ENCODE measurements around the gene RPL37. TPM values are rescaled to one million over a fixed set of nuclear protein-coding genes. Genes with fewer than 3 reads are reported as not detected.
"Not testable (repeated sequence)": the region's sequence is repeated elsewhere in the genome, so short reads cannot be mapped to it uniquely, and the experiment has no call there.

Gene RPL37
- total and polyA plus RNA-seq, 5 donors = 583 to 849 (median 669) TPM

DNA sequence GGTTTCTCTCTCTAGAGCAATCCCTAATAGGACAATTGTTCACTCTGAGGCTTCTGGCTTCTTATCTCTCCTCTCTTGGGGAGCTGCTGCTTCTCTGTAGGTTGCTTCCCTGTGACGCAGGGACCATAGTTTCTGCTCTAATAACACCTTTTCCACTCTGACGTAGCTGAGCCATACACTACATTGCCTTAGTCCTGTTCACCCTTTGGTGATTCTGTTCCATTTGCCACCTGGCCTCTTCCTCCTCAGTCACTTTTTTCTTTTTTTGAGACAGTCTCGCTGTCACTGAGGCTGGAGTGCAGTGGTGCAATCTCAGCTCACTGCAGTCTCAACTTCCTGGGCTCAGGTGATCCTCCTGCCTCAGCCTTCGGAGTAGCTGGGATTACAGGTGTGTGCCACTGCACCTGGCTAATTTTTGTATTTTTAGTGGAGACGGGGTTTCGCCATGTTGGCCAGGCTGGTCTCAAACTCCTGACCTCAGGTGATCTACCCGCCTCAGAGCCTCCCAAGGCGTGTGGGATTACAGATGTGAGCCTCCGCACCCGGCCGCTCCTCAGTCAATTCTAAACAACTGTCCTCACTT is 9.5 kb downstream of the RPL37 start:
- H3K27ac ChIP-seq (ENCODE audit: low read length); H3K9me3 ChIP-seq (ENCODE audit: control insufficient read depth, low read length); H3K27me3 ChIP-seq (ENCODE audit: control insufficient read depth, insufficient read depth); H3K4me3 ChIP-seq (ENCODE audit: low read length); intact Hi-C loops (cut with DNase I); H3K4me1 ChIP-seq (ENCODE audit: control insufficient read depth, insufficient read depth, low read length); DNase-seq: not testable (repeated sequence)
- WGBS = 94% methylated on average over 11 of the region's 11 CpGs
- ATAC-seq = peak in 1 of 2 donors; percentile 25

DNA sequence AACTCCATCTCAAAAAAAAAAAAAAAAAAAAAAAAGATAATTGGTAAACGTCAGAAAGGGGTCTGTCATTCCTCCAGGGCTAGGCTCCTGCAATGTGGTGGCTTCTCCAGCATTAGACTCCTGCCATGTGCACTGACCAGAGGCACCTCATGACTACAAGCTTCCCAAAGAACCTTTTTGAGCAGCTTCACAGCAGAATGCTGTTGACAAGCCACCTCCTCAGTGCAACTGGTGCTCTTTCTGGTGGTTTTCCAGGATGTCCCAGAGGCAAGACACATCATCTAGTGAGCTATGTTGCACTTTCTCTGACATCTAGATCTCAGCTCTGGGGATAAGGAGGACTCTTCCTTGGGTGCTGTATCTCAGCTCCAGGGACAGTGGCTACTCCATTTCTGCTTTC is 11.6 kb downstream of the RPL37 start:
- Histone ChIP-seq H3K4me3 (ENCODE audit: low read length) (no peak overlapping the region), H3K27ac (ENCODE audit: low read length) (no peak overlapping the region), H3K27me3 (ENCODE audit: control insufficient read depth, insufficient read depth) (no peaks in the 10 kb centered on the region), H3K4me1 (ENCODE audit: control insufficient read depth, insufficient read depth, low read length) (no peaks in the 10 kb centered on the region), H3K9me3 (ENCODE audit: control insufficient read depth, low read length) (no peaks in the 10 kb centered on the region)
- ATAC-seq = no peak
- intact Hi-C loops (cut with DNase I) = no loop called here
- 38% methylated on average over 1 of the region's 1 CpG for WGBS
- DNase-seq = no peak

DNA sequence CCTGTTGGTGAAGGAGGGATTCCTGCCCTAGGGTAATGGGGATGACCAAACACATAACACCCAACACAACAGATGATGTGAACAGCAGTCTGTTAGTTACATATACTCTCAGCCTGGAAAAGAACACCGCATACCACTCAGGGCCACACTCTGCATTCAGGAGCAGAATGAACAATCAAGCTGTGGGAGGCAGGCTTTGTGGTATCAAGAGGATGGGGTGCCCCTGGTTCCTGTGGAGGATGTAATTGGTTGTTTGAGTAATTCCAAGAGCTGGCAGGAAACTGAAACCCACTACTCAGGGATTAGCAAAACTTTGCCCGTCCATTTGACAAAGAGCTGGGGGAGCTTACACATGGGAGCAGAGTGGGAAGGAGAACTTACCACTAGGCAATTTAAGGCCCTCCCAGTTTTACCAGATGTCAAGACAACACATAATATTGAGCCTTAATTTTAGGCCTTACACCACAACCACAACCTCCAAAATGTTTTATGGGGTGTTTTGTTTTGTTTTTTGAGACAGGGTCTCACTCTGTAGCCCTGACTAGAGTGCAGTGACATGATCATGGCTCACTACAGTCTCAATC is 21.2 kb downstream of the RPL37 start:
- no peak overlapping the region for H3K4me3 ChIP-seq (ENCODE audit: low read length)

GRCh38 chr5:40812125-40812524 is 22.9 kb downstream of the RPL37 start:
- Histone ChIP-seq H3K9me3 (ENCODE audit: control insufficient read depth, low read length) (no peaks in the 10 kb centered on the region), H3K4me3 (ENCODE audit: low read length) (no peak overlapping the region), H3K27me3 (ENCODE audit: control insufficient read depth, insufficient read depth) (no peaks in the 10 kb centered on the region), H3K4me1 (ENCODE audit: control insufficient read depth, insufficient read depth, low read length) (no peaks in the 10 kb centered on the region), H3K27ac (ENCODE audit: low read length) (no peak overlapping the region)
- intact Hi-C loops (cut with DNase I) = no loop called here
- no peak for DNase-seq
- ATAC-seq = no peak
- 0% methylated on average over 1 of the region's 1 CpG for WGBS

More for the DNA sequence above, 21.2 kb downstream of the RPL37 start:
- no peak overlapping the region for H3K27ac ChIP-seq (ENCODE audit: low read length)
- no peak for DNase-seq
- H3K4me1 ChIP-seq (ENCODE audit: control insufficient read depth, insufficient read depth, low read length) = no peaks in the 10 kb centered on the region
- intact Hi-C loops (cut with DNase I) = no loop called here
- 88% methylated on average over 2 of the region's 2 CpGs for WGBS
- H3K27me3 ChIP-seq (ENCODE audit: control insufficient read depth, insufficient read depth) = no peaks in the 10 kb centered on the region
- no peaks in the 10 kb centered on the region for H3K9me3 ChIP-seq (ENCODE audit: control insufficient read depth, low read length)
- ATAC-seq = no peak

GRCh38 chr5:40801771-40802562 is 33.1 kb downstream of the RPL37 start:
- Histone ChIP-seq H3K27me3 (ENCODE audit: control insufficient read depth, insufficient read depth) (no peaks in the 10 kb centered on the region), H3K27ac (ENCODE audit: low read length) (no peak overlapping the region), H3K4me3 (ENCODE audit: low read length) (no peak overlapping the region), H3K4me1 (ENCODE audit: control insufficient read depth, insufficient read depth, low read length) (no peaks in the 10 kb centered on the region), H3K9me3 (ENCODE audit: control insufficient read depth, low read length) (no peaks in the 10 kb centered on the region)
- 84% methylated on average over 8 of the region's 8 CpGs for WGBS
- no peak for DNase-seq
- intact Hi-C loops (cut with DNase I) = no loop called here
- ATAC-seq = no peak

DNA sequence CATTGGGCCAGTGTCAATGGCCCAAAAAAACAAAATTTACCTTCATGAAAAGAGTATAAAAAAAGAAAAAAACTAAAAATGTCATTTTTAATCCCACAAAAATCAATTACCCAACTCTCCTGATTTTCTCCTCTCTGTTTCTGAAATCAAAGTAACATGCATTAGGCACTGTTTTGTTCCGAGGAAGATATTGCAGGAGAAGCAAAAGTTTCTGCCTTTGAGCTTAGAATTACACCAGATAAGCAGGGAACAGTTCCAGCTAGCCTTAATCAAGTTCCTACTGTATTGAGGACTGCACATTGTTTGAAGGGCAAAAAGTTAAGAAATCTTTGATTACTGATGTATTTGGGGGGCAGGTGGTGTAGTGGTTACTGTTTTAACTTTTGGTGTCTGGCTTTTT is 35.8 kb downstream of the RPL37 start:
- 3% methylated on average over 1 of the region's 1 CpG for WGBS
- intact Hi-C loops (cut with DNase I) = no loop called here
- no peak overlapping the region for H3K27ac ChIP-seq (ENCODE audit: low read length)

GRCh38 chr5:40798801-40799210 is 36.2 kb downstream of the RPL37 start:
- Histone ChIP-seq H3K27me3 (ENCODE audit: control insufficient read depth, insufficient read depth) (no peaks in the 10 kb centered on the region), H3K4me3 (ENCODE audit: low read length) (peak overlapping the region; percentile 100), H3K9me3 (ENCODE audit: control insufficient read depth, low read length) (no peaks in the 10 kb centered on the region), H3K4me1 (ENCODE audit: control insufficient read depth, insufficient read depth, low read length) (no peaks in the 10 kb centered on the region), H3K27ac (ENCODE audit: low read length) (peak overlapping the region; percentile 71)
- ATAC-seq (peak in 1 of 2 donors; percentile 64), DNase-seq (no peak)
- intact Hi-C loops (cut with DNase I) = no loop called here
- WGBS = 3% methylated on average over 7 of the region's 7 CpGs

More for the DNA sequence above, 35.8 kb downstream of the RPL37 start:
- DNase-seq (no peak), ATAC-seq (no peak)
- Histone ChIP-seq H3K27me3 (ENCODE audit: control insufficient read depth, insufficient read depth) (no peaks in the 10 kb centered on the region), H3K4me1 (ENCODE audit: control insufficient read depth, insufficient read depth, low read length) (no peaks in the 10 kb centered on the region), H3K4me3 (ENCODE audit: low read length) (no peak overlapping the region), H3K9me3 (ENCODE audit: control insufficient read depth, low read length) (no peaks in the 10 kb centered on the region)

GRCh38 chr5:40798012-40798800 is 36.8 kb downstream of the RPL37 start, which contains the start of gene PRKAA1:
PRKAA1 (minus strand) TSS chr5:40798374; CDS start chr5:40798189, 185 bp downstream.
- ATAC-seq = peak; percentile 96 to 97

DNA sequence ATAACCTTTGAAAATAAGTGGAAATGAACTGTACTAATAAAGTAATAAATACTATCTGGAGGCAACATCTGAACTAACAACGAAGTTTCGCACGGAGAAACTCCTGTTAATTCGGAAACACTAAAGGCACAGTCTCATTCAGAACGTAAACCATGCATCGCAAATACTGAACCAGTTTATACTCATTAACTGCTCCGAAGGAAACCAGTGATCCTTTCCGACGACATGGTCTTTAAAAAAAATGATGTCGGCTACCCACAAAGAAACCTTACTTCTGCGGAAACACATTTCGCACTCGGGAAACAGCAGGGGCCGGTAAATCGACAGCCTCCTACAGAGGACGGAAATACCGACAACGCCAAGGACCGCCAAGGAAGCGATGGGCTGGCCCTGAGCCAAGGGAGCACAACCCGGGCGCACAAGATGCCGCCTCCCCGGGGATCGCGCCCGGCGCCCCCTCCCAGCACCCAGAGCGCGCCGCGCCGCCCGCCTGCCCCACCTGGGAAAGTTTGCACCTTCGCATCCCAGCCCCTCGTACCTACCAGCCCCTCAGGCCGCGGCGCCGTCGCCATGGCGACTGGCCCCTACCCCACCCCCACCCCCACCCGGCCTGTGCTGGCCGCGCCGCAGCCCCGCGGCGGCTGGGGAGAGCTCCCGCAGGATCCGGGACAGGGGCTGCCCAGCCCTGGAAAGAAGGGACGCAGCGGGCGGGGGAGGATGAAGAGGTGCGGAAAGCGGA is 37.6 kb downstream of the RPL37 start:
- intact Hi-C loops (cut with DNase I) = no loop called here
- peak overlapping the region; percentile 96 for H3K27ac ChIP-seq (ENCODE audit: low read length)
- H3K4me3 ChIP-seq (ENCODE audit: low read length) = peak overlapping the region; percentile 100
- H3K4me1 ChIP-seq (ENCODE audit: control insufficient read depth, insufficient read depth, low read length) = no peaks in the 10 kb centered on the region
- no peaks in the 10 kb centered on the region for H3K9me3 ChIP-seq (ENCODE audit: control insufficient read depth, low read length)
- DNase-seq (peak; percentile 79 to 92 (median 91)), ATAC-seq (peak; percentile 80 to 83)
- H3K27me3 ChIP-seq (ENCODE audit: control insufficient read depth, insufficient read depth) = no peaks in the 10 kb centered on the region
- under 1% methylated on average over 56 of the region's 56 CpGs for WGBS

More at GRCh38 chr5:40798012-40798800, 36.8 kb downstream of the RPL37 start, which contains the start of gene PRKAA1:
- no peaks in the 10 kb centered on the region for H3K4me1 ChIP-seq (ENCODE audit: control insufficient read depth, insufficient read depth, low read length)
- intact Hi-C loops (cut with DNase I) = no loop called here
- peak within 1 kb of the TSS; percentile 100 for H3K4me3 ChIP-seq (ENCODE audit: low read length)
- peak; percentile 92 to 97 (median 96) for DNase-seq
- no peaks in the 10 kb centered on the region for H3K9me3 ChIP-seq (ENCODE audit: control insufficient read depth, low read length)
- under 1% methylated on average over 69 of the region's 70 CpGs for WGBS
- H3K27me3 ChIP-seq (ENCODE audit: control insufficient read depth, insufficient read depth) = no peaks in the 10 kb centered on the region
- peak within 1 kb of the TSS; percentile 96 for H3K27ac ChIP-seq (ENCODE audit: low read length)

DNA sequence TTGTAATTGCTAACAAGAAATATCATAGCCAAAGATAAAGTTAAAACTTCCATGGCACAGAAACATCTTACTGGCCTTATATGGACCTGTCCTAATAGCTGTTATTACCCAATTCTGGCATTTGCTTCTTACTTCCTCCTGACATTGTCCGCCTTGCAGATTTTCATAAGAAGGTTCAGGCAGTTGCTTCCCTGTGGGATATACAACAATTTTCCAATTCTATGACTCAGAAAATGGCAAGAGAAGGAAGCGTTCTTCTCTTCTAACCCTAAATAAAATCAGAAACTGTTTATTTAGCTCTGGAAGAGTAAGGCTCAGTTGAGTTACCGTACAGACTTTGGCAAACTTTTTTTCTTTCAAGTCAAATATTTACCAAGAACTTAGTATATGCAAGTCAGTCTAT is 38.5 kb downstream of the RPL37 start:
- Histone ChIP-seq H3K4me3 (ENCODE audit: low read length) (peak overlapping the region; percentile 100), H3K27me3 (ENCODE audit: control insufficient read depth, insufficient read depth) (no peaks in the 10 kb centered on the region), H3K27ac (ENCODE audit: low read length) (no peak overlapping the region), H3K9me3 (ENCODE audit: control insufficient read depth, low read length) (no peaks in the 10 kb centered on the region), H3K4me1 (ENCODE audit: control insufficient read depth, insufficient read depth, low read length) (no peaks in the 10 kb centered on the region)
- intact Hi-C loops (cut with DNase I) = no loop called here
- DNase-seq = no peak
- 32% methylated on average over 3 of the region's 3 CpGs for WGBS
- ATAC-seq = peak; percentile 22 to 34

Data from right cardiac atrium (tissue), 5 donors.